Superior temporal gyrus (tissue), 1 donor: Measurements from ENCODE around the gene CDKAL1.

ENCODE experiments used
- DNase-seq: peaks from one replicate; pipeline ENCODE4 v3.0.0-alpha.2; 2016; ENCODE audit errors: extremely low spot score

CDKAL1 gene

GRCh38 chr6:20876036-20876435 is 341.8 kb downstream of the CDKAL1 start:
- DNase-seq: no peak

GRCh38 chr6:20876561-20876960 is 342.3 kb downstream of the CDKAL1 start:
- DNase-seq: no peak

- DNase-seq: no peak
Observed at GRCh38 chr6:20877008-20877937, 343.0 kb downstream of the CDKAL1 start.

DNA sequence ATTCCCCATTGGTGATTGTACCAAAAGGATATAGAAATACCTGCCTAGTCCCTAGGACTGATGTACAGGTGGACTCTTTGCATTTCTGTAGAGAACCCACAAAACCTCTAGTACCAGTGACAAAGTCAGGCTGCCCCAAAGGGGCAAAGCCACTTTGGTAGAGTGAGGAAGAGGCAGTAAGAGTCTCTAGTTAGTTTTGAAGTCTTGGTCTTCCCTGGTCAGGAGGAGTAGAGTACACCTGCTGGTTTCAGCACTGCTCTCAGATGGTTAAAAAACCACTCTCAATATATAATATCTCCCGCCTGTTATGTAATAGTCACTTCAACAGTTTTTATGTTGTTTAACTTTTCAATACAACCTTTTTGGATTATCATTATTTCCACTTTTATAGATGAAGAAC is 344.9 kb downstream of the CDKAL1 start:
- DNase-seq: no peak

GRCh38 chr6:20879526-20879925 is 345.3 kb downstream of the CDKAL1 start:
- DNase-seq: no peak

GRCh38 chr6:20881365-20881764 is 347.1 kb downstream of the CDKAL1 start:
- DNase-seq: no peak

GRCh38 chr6:20882014-20882413 is 347.8 kb downstream of the CDKAL1 start:
- DNase-seq: no peak

GRCh38 chr6:20885076-20885475 is 350.8 kb downstream of the CDKAL1 start:
- DNase-seq: no peak

- no peak for DNase-seq
Observed at GRCh38 chr6:20891161-20891560, 356.9 kb downstream of the CDKAL1 start.

DNA sequence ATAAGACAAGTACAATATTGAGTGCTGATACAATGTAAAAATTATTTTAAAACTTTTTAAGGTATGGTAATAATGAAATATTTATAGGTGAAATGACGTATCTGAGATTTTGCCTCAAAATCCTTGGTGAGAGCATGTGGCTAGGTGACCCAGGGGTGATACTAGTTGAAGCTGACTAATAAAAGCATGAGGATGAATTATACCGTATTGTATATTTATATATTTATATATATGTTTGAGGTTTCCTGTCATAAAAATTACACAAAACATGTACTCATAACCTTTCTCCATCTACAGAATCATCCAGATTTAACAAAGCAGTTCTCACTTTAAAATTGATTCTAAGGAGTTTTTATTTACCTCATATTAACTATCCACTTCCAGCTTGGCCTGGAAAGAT is 358.1 kb downstream of the CDKAL1 start:
- no peak for DNase-seq

DNA sequence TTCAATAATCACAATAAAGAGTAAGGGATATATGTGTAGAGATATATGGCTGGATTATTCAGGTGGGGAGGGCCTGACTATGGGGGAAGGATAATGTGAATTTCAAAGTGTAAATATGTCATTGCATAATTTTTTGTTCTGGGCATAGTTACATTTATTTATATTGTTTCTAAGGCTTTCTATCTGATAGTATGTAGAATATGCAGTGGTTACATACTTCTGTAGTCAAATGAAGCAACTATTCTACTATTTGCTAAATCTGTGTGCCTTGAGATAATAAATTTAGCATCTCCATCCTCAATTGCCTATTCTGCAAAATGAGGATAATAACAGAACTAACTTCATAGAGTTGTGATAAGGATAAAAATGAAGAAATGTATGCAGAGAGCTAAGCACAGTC is 359.2 kb downstream of the CDKAL1 start:
- DNase-seq: no peak

- no peak for DNase-seq
Observed at GRCh38 chr6:20900389-20901160, 366.3 kb downstream of the CDKAL1 start.

- no peak for DNase-seq
Observed at GRCh38 chr6:20905377-20905776, 371.1 kb downstream of the CDKAL1 start.

GRCh38 chr6:20906945-20907344 is 372.7 kb downstream of the CDKAL1 start:
- no peak for DNase-seq

- no peak for DNase-seq
Observed at GRCh38 chr6:20907486-20908071, 373.3 kb downstream of the CDKAL1 start.

DNA sequence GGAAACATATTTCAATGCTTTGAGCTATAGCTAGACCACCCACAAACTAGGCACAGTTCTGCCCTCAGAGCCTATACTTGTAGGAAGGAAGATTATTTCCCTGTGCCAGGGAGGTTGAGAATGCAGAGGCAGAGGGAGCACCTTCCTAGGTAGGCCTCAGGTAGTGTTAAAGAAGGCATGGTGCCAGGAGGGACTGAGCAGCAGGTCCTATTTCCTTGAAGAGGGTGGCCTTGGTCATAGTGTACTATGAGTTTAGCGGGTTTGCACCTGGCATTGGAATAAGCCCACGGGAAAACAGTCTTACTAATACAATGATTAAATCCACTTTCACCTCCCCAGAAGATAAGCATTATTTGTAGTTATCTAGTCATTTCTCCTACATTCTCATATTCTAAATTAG is 375.4 kb downstream of the CDKAL1 start:
- DNase-seq: no peak

- no peak for DNase-seq
Observed at GRCh38 chr6:20911712-20912111, 377.5 kb downstream of the CDKAL1 start.

DNA sequence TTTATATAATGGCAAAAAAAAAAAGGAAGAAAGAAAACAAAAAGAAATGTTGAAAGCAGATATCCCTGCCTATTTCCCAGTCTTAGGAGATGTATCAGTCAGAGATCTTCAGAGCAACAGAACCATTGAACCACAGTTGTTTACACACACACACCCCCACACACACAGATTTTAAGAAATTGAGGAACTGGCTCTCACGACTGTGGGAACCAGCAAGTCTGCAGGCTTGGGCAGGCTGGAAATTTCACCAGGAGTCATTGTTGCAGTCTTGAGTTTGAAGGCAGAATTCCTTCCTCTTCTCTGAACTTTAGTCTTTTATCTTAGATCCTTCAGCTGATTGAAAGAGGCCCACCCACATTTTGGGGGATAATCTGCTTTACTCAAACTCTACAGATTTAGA is 380.9 kb downstream of the CDKAL1 start:
- DNase-seq: no peak

- no peak for DNase-seq
Observed at GRCh38 chr6:20915626-20916025, 381.4 kb downstream of the CDKAL1 start.

DNA sequence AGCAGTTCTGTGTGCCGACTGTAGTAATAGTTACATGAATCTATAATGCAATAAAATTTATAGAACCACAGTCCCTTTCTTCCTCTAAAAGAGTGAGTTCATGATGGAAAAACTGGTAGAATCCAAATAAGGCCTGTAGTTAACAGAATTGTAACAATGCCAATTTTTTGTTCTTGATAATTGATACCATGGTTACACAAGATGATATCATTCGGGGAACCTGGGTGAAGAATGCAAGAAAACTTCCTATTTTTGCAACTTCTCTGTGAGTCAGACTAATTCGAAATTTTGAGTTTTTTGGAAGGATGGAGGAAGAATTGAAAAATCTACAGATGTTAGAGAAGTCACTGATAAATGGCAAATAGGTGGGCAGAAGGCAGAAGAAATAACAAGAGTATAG is 381.8 kb downstream of the CDKAL1 start:
- no peak for DNase-seq

GRCh38 chr6:20918868-20919267 is 384.6 kb downstream of the CDKAL1 start:
- DNase-seq: no peak

DNA sequence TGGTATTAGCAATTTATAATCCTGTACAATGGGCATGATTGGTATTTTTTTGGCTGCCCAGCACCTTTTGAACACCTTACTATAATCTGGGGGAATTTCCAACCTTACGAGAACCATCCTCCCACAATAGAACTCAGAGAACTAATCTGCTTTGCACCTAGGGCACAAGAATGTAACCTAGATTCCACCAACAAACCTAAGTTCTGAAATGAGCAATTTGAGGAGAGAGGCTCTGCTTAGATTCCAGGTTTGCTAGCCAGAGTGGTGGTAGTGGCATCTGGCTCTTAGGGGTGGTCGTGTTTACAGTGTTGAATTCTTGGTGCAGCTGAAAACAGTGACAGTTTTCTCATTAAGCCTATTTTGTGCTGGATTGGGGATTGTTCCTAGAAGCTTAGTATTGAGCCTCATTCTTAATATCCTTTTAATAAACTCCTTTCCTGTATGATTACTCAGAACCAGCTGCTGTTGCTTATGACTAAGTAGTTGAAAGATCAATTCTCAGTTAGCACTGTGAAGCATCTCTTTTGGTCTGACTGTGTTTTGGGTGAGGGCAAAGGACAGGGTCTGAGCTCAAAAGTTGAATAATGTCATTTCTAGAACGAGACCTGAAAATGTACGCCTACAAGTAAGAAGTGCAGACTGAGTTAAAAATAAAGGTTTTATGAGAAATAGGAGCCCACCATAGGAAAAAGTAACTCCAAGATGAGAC is 385.6 kb downstream of the CDKAL1 start:
- no peak for DNase-seq
